Neural cell (in vitro differentiated cells): ENCODE results near the gene PRKAR1B.

Experiments used
- EZH2 ChIP-seq: fragments of 200-600, 300-800 bp; shearing (Covaris generic), sonication (generic); IDR thresholded peaks from 2 replicates; pipeline ENCODE4 v1.6.1; 2014; ENCODE audit warnings: antibody characterized with exemption, low read length, borderline replicate concordance, mild to moderate bottlenecking; ENCODE audit not compliant: insufficient read depth, poor library complexity, severe bottlenecking
- POLR2AphosphoS5 ChIP-seq: IDR thresholded peaks from 2 replicates; pipeline ENCODE4 v1.6.1; 2012
- TF ChIP-seq, protein P1 (sequence below): fragments of 450-650 bp; IDR thresholded peaks from 2 replicates; pipeline ENCODE4 v1.5.1; 2014; ENCODE audit warnings: antibody characterized with exemption, mild to moderate bottlenecking, moderate library complexity; ENCODE audit not compliant: poor library complexity, severe bottlenecking
- TF ChIP-seq, protein P2 (sequence below): IDR thresholded peaks from 2 replicates; pipeline ENCODE4 v1.6.1; 2012; ENCODE audit warnings: borderline replicate concordance

DNA sequence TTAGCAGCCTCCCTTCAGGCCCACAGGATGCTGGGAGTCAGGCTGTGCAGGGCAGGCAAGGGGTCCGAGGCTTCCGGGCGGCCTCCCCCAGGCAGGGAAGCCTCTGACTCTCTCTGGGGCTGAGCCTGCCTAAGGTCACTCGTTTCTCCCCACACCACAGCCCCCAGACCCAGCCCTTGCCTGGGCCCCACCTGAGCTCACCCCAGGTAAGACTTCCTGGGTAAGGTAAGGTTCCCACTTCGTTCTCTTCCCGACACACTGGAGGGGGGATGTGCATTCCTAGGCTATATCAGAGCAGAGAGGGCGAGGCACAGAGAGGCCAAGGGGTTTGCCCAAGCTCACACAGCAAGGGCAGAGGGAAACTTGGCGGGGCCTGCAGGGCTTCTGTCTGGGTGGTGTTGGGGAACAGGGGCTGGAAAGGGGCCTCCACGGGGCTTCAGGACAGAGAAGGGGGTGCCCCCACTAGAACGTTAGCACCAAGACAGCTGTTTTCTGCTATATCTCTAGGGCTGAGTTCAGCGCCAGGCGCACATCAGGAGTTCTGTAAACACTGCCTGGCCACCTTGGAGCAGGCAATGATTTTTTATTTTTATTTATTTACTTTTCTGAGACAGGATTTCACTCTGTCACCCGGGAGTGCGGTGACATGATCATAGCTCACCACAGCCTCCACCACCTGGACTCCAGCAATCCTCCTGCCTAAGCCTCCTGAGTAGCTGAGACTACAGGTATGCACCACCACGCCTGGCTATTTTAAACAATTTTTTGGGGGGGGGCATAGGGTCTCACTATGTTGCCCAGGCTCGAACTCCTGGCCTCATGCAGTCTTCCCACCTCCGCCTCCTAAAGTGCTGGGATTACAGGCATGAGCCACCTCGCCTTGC is 182.5 kb downstream of the PRKAR1B start:
- TF ChIP-seq POLR2AphosphoS5 (no peak), EZH2 (no peak)
- TF ChIP-seq, protein P1, sequence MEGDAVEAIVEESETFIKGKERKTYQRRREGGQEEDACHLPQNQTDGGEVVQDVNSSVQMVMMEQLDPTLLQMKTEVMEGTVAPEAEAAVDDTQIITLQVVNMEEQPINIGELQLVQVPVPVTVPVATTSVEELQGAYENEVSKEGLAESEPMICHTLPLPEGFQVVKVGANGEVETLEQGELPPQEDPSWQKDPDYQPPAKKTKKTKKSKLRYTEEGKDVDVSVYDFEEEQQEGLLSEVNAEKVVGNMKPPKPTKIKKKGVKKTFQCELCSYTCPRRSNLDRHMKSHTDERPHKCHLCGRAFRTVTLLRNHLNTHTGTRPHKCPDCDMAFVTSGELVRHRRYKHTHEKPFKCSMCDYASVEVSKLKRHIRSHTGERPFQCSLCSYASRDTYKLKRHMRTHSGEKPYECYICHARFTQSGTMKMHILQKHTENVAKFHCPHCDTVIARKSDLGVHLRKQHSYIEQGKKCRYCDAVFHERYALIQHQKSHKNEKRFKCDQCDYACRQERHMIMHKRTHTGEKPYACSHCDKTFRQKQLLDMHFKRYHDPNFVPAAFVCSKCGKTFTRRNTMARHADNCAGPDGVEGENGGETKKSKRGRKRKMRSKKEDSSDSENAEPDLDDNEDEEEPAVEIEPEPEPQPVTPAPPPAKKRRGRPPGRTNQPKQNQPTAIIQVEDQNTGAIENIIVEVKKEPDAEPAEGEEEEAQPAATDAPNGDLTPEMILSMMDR = no peak
- TF ChIP-seq, protein P2, sequence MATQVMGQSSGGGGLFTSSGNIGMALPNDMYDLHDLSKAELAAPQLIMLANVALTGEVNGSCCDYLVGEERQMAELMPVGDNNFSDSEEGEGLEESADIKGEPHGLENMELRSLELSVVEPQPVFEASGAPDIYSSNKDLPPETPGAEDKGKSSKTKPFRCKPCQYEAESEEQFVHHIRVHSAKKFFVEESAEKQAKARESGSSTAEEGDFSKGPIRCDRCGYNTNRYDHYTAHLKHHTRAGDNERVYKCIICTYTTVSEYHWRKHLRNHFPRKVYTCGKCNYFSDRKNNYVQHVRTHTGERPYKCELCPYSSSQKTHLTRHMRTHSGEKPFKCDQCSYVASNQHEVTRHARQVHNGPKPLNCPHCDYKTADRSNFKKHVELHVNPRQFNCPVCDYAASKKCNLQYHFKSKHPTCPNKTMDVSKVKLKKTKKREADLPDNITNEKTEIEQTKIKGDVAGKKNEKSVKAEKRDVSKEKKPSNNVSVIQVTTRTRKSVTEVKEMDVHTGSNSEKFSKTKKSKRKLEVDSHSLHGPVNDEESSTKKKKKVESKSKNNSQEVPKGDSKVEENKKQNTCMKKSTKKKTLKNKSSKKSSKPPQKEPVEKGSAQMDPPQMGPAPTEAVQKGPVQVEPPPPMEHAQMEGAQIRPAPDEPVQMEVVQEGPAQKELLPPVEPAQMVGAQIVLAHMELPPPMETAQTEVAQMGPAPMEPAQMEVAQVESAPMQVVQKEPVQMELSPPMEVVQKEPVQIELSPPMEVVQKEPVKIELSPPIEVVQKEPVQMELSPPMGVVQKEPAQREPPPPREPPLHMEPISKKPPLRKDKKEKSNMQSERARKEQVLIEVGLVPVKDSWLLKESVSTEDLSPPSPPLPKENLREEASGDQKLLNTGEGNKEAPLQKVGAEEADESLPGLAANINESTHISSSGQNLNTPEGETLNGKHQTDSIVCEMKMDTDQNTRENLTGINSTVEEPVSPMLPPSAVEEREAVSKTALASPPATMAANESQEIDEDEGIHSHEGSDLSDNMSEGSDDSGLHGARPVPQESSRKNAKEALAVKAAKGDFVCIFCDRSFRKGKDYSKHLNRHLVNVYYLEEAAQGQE = no peak
